Spinal cord (tissue), 10 donors: ENCODE data around the gene DIABLO. TPM values are rescaled to one million over a fixed set of nuclear protein-coding genes. Genes with fewer than 3 reads are reported as not detected.

ENCODE experiments used
- DNase-seq, 6 donors: peaks; one replicate each; pipeline versions ENCODE4 v3.0.0 to v3.0.0-alpha.2; 2013 to 2015; ENCODE audit warnings: low spot score in 6 of 6, low read depth in 4 of 6
- H3K27ac ChIP-seq: one replicate; pipeline ENCODE4 v1.5.1; 2013; ENCODE audit warnings: low read depth, low read length, control low read depth
- H3K27me3 ChIP-seq: one replicate; pipeline ENCODE4 v1.6.1; 2013; ENCODE audit warnings: low read length; ENCODE audit not compliant: control insufficient read depth, insufficient read depth
- H3K36me3 ChIP-seq: one replicate; pipeline ENCODE4 v1.6.1; 2013; ENCODE audit warnings: low read length; ENCODE audit not compliant: control insufficient read depth, insufficient read depth
- H3K4me1 ChIP-seq: one replicate; pipeline ENCODE4 v1.6.1; 2013; ENCODE audit warnings: low read length; ENCODE audit not compliant: control insufficient read depth, insufficient read depth
- H3K4me3 ChIP-seq: one replicate; pipeline ENCODE4 v1.5.1; 2013; ENCODE audit warnings: low read depth, low read length, control low read depth
- H3K9me3 ChIP-seq: one replicate; pipeline ENCODE4 v1.6.1; 2013; ENCODE audit warnings: low read length; ENCODE audit not compliant: control insufficient read depth, insufficient read depth
- WGBS: methylation state at CpG from one replicate; pipeline ENCODE4 v1.1.5; 2013; ENCODE audit warnings: missing lambda C conversion rate; ENCODE audit not compliant: insufficient coverage; 5-methylcytosine and 5-hydroxymethylcytosine counted together
- polyA plus RNA-seq, 2 donors: library from polyadenylated mRNA; unstranded; fragments of 120-200 nt; gene quantifications; one replicate each; pipeline ENCODE4 v1.2.1, GENCODE V29; 2013; ENCODE audit not compliant: insufficient read length in 2 of 2
- total RNA-seq, 2 donors: library from RNA; depleted of rRNA in 1 of 2; stranded (reverse); fragments of 120-200 nt in 1 of 2; fragments of >200 nt in 1 of 2; gene quantifications; one replicate each; pipeline versions ENCODE4 v1.2.3 to v1.2.4, GENCODE V29; 2013 to 2014
- donor health status: healthy.

DIABLO gene
- total and polyA plus RNA-seq, 4 donors, result 54.9 to 74.9 (median 69.1) TPM

DNA sequence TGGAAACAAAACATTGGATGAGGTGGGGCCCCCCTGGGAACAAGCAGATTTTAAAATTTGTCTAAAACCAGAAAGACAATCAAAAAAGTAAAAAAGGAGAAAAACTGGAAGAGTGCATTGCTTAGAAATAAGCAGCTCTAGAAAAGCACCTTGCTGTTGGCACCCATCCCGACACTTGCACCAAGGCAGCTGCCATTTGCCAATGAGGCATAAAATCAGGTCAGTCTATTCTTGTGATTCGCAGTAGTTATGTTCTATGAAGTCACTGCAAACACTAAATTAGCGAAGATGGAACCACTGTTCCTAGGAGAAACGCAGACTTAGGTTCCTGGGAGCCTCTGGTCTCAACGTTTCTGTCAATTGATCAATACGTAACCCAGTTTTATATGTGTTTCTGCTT, 24.2 kb upstream of the DIABLO start:
- Histone ChIP-seq H3K36me3 (peaks cover 49% of the 10 kb centered on the region), H3K9me3 (no peaks in the 10 kb centered on the region), H3K27ac (no peak overlapping the region), H3K4me3 (no peak overlapping the region), H3K4me1 (no peaks in the 10 kb centered on the region), H3K27me3 (no peaks in the 10 kb centered on the region)
- no peak for DNase-seq
- 100% methylated on average over 4 of the region's 6 CpGs for WGBS

DNA sequence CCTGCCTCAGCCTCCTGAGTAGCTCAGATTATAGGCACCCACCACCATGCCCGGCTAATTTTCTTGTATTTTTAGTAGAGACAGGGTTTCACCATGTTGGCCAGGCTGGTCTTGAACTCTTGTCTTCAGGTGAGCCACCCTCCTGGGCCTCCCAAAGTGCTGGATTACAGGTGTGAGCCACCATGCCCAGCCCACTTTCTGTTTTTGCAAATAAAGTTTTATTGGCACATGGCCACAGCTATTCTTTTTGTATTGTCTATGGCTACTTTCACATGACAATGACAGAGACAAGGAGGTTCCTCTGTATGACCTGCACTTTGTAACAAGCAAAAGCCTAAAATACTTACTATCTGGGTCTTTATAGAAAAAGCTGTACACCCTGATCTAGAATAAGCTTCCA, 19.7 kb upstream of the DIABLO start:
- H3K9me3 ChIP-seq, result no peaks in the 10 kb centered on the region
- no CpG with 5 or more reads among the region's 1 CpG for WGBS
- H3K4me1 ChIP-seq, result no peaks in the 10 kb centered on the region
- no peak for DNase-seq
- H3K4me3 ChIP-seq, result no peak overlapping the region
- H3K27ac ChIP-seq, result no peak overlapping the region
- H3K36me3 ChIP-seq, result peaks cover 47% of the 10 kb centered on the region
- no peaks in the 10 kb centered on the region for H3K27me3 ChIP-seq

DNA sequence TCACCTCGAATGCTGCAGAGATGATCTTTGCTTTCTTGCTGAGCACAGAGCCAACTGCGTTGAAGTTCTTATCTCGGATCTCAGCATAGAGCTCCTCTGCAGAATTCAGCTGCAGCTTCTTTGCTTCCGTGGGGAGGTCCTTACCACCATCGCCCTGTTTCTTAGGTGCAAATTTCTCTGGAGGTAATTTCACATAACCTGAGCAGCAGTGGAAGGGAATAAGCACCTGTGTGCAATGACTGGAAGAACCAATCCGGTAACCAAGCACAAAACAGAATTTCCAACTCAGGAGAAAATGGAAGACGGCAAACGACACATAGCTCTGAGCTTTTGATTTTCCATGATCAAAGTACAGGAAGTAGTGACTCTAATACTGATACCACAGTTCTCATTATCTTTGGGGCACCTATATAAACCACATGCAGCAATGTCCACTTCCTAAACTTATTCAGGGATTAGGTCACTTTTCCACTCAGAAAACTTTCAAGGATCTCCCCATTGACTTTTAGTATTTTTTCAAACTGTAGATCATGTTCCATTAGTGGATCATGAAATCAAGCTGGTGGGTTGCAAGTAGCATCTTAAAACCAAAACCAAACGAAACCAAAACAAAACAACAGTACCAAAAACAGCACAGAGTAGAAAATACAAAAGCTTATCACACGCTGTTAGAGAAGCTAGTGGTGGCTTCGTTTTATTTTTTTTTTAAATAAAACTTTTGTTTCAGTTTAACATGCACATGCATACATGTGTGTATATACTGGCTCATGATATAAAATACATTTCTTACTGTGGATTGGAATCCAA, 18.9 kb upstream of the DIABLO start:
- Histone ChIP-seq H3K27ac (no peak overlapping the region), H3K36me3 (peaks cover 48% of the 10 kb centered on the region), H3K4me1 (no peaks in the 10 kb centered on the region), H3K4me3 (no peak overlapping the region), H3K27me3 (no peaks in the 10 kb centered on the region), H3K9me3 (no peaks in the 10 kb centered on the region)
- DNase-seq, result no peak
- WGBS, result 89% methylated on average over 8 of the region's 11 CpGs

DNA sequence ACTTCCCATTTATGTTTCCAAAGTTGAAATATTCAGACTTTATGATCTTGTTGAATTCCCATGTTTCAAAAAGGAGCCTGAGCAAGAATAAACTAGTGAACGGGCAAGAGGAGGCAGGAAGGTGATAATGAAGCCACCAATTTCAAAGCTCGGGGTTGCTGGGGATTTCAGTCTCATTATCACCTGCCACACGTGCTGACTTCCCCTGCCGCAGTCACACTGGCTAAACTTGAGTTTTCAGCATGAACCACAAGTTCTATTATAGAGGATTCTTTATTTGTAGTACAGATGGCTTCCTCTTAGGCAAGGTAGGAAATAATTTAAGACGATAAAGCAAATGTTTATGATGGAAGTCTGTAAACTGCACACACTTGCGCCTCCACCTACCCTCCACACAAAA, 18.1 kb upstream of the DIABLO start:
- Histone ChIP-seq H3K4me3 (no peak overlapping the region), H3K4me1 (no peaks in the 10 kb centered on the region), H3K27me3 (no peaks in the 10 kb centered on the region), H3K36me3 (peaks cover 45% of the 10 kb centered on the region), H3K9me3 (no peaks in the 10 kb centered on the region), H3K27ac (no peak overlapping the region)
- DNase-seq, result no peak
- 100% methylated on average over 1 of the region's 6 CpGs for WGBS

DNA sequence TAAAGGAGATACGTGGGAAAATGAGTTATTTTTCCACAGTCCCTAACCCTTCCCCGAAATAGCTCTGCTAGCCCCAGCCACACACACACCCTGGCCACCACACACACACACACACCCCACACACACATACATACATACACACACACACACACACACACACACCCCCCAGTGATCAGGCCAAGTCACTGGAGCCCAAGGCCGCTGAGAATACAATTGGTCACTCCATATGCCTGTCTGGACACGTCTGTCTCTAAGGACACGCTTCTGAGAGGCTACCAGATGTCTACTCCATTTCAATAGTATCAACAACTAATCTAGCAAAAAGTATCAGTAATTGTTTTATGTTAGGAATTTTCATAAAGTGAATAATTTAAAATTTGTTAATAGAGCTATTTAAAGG, 13.0 kb upstream of the DIABLO start:
- 100% methylated on average over 1 of the region's 5 CpGs for WGBS
- no peak overlapping the region for H3K27ac ChIP-seq
- H3K9me3 ChIP-seq, result no peaks in the 10 kb centered on the region
- peaks cover 62% of the 10 kb centered on the region for H3K36me3 ChIP-seq
- no peaks in the 10 kb centered on the region for H3K4me1 ChIP-seq
- no peak overlapping the region for H3K4me3 ChIP-seq
- no peak for DNase-seq
- H3K27me3 ChIP-seq, result no peaks in the 10 kb centered on the region

DNA sequence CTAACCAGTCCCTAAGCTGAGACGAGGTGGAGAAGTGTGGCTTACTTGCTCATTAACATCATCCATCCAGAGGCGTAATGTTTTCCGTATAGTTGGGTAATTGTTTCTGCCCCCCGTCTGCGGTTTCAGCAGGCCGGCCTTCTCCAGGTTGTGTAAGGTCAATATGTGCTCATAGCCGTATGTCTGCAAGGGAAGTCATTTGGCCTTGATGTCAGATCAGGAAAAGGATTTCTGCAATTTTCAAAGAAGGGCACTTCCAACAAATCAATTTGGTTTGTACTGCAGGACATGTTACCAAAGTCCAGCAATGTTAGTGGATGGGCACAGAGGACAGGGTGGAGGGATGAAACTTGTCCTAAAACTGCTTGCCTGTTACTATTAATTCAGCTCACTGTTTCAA, 9.9 kb upstream of the DIABLO start:
- H3K36me3 ChIP-seq, result peaks cover 55% of the 10 kb centered on the region
- no peaks in the 10 kb centered on the region for H3K4me1 ChIP-seq
- H3K27me3 ChIP-seq, result no peaks in the 10 kb centered on the region
- DNase-seq, result no peak
- H3K27ac ChIP-seq, result no peak overlapping the region
- no peak overlapping the region for H3K4me3 ChIP-seq
- no peaks in the 10 kb centered on the region for H3K9me3 ChIP-seq
- 95% methylated on average over 6 of the region's 7 CpGs for WGBS

DNA sequence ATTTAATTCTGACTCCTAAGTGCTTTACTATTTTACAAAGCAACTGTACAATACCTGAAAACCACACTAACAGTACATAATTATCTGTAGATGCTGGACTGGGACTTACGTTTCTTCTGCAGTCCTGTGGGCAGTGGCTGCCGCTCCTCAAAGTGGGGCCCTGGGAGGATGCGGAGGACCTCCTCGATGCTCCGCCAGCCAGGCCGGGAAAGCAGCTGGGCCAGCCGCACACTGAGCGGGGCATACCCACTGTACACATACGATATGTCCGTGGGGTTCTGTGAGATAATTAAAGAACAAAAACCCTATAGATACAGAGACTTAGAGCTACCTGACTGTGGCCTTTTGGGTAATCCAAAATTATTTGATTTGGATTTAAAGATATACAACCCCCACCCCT, 6.8 kb upstream of the DIABLO start:
- Histone ChIP-seq H3K27me3 (no peaks in the 10 kb centered on the region), H3K9me3 (no peaks in the 10 kb centered on the region), H3K4me3 (no peak overlapping the region), H3K27ac (no peak overlapping the region), H3K36me3 (peaks cover 44% of the 10 kb centered on the region), H3K4me1 (no peaks in the 10 kb centered on the region)
- no peak for DNase-seq
- WGBS, result 92% methylated on average over 5 of the region's 10 CpGs

DNA sequence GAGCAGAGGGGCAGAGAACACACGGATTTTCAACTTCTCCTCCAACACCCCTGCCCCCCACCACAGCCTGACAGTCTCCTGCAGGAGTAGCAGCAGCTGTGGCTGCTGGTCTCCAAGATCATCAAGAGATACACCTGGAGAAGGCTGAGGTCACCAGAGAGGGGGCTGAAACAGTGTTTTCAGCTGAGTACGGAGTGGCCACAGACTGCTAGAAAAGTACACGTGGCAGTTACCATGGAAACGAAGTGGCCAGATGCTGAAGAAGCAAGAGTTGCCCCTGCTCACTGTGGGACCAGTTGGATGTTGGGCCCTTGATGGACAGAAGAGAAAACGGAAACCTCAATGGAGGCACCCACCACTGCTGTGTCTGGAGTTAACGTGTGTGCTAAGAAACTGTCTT, 4.9 kb upstream of the DIABLO start:
- no peak overlapping the region for H3K27ac ChIP-seq
- H3K4me3 ChIP-seq, result no peak overlapping the region
- H3K36me3 ChIP-seq, result peaks cover 46% of the 10 kb centered on the region
- H3K27me3 ChIP-seq, result no peaks in the 10 kb centered on the region
- no peaks in the 10 kb centered on the region for H3K9me3 ChIP-seq
- WGBS, result 70% methylated on average over 6 of the region's 6 CpGs
- H3K4me1 ChIP-seq, result peaks cover 8% of the 10 kb centered on the region
- DNase-seq, result no peak

DNA sequence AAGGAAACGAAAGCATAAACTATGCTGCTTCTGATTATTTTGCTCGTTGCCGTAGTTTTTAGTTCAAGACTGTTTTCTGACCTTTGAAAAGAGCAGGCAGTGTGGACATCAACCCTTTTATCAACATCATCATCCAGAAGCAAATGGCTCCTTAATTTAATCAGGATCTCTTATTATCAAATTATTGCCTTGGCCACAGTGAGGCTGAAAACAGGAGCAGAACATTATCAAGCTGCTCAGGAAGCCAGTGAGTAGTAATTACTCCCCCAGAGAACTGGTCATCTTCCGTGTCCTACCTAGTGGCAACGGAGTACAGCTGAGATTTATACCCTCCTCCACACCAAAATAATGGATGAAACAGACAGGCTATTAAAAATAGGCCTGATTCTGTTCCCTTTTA, 2.2 kb upstream of the DIABLO start:
- 94% methylated on average over 3 of the region's 5 CpGs for WGBS
- Histone ChIP-seq H3K9me3 (no peaks in the 10 kb centered on the region), H3K36me3 (peaks cover 33% of the 10 kb centered on the region), H3K4me3 (no peak overlapping the region), H3K4me1 (peaks cover 26% of the 10 kb centered on the region), H3K27me3 (no peaks in the 10 kb centered on the region), H3K27ac (no peak overlapping the region)
- no peak for DNase-seq

DNA sequence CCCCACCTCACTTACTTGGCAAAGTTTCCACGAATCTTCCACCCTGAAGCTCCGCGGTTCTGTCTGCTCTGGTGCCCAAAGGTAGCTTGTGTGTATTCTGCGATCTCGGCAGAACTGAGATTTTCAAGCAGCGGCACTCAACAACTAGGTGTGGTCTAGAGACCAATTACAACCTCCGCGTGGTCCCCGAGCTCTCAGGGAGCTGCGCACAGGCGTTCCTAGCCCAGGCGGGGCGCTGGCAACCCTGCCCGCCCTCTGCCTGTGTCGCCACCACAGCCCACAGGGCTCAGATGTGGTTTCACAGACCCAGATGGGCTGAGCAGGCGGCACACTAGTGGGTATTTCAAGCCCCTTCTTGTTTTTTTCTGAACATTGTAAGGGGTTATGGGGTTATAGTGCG, 1.5 kb upstream of the DIABLO start:
- Histone ChIP-seq H3K4me3 (no peak overlapping the region), H3K27ac (no peak overlapping the region), H3K9me3 (no peaks in the 10 kb centered on the region), H3K4me1 (peaks cover 26% of the 10 kb centered on the region), H3K27me3 (no peaks in the 10 kb centered on the region), H3K36me3 (peaks cover 35% of the 10 kb centered on the region)
- no peak for DNase-seq
- WGBS, result 79% methylated on average over 16 of the region's 17 CpGs
